HepG2 (cell line): ENCODE results near the gene OSBPL2. TPM values are rescaled to one million over a fixed set of nuclear protein-coding genes. Genes with fewer than 3 reads are reported as not detected.

Experiments used
- ATAC-seq: fragments of 200-7000 bp; cut with Tn5 transposase; 3 replicates; pipeline ENCODE4 v1.9.1; 2020; ENCODE audit warnings: mild to moderate bottlenecking, moderate library complexity
- BruUV-seq: library from RNA; stranded (reverse); fragments of 400-500 nt; replicated peaks from 2 replicates; lab custom pipeline; 2021; lab: Mats Ljungman, UMichigan
- CTCF ChIA-PET: fragments of 300-600 bp; formaldehyde crosslinking; extraction: SDS; loops from one replicate; lab custom pipeline; 2021; ENCODE audit warnings: low total read pairs, inconsistent platforms, low intra/inter-chr PET ratio; lab: Yijun Ruan, JAX
- POLR2A ChIA-PET: fragments of 350-600 bp; sonication (Branson Sonifier 250); formaldehyde crosslinking; loops from one replicate; lab custom pipeline; 2020; ENCODE audit warnings: antibody characterized with exemption, inconsistent platforms; lab: Yijun Ruan, JAX
- DNase-seq: peaks from one replicate; pipeline ENCODE4 v3.0.0-alpha.2; 2015; ENCODE audit warnings: low spot score
- FAIRE-seq: peaks from 3 replicates; lab custom pipeline; 2011; peaks lifted over from hg19 to GRCh38; lab: Jason Lieb, UNC
- H2AFZ ChIP-seq: one replicate; pipeline ENCODE4 v1.6.1; 2011; ENCODE audit warnings: low read length, inconsistent platforms
- H3K27ac ChIP-seq: fragments of 300-600 bp; 3 replicates; pipeline ENCODE4 v1.8.0; 2011; ENCODE audit warnings: mixed run types, mild to moderate bottlenecking, mixed read lengths, low read length, inconsistent platforms; ENCODE audit not compliant: insufficient read depth; ENCODE audit errors: extremely low read length
- H3K27me3 ChIP-seq, 2 experiments: fragments of 200-600 bp in 1 of 2; 2 replicates in 1 of 2; 3 replicates in 1 of 2; pipeline versions ENCODE4 v1.6.0 to v1.8.0; 2011; ENCODE audit warnings: low read length in 2 of 2, mild to moderate bottlenecking in 2 of 2, moderate library complexity in 2 of 2, inconsistent platforms in 1 of 2; ENCODE audit not compliant: insufficient read depth in 2 of 2, control insufficient read depth in 1 of 2
- H3K36me3 ChIP-seq, 2 experiments: fragments of 200-600 bp in 1 of 2; replicated peaks in 1 of 2; 2 replicates in 1 of 2; 3 replicates in 1 of 2; pipeline versions ENCODE4 v1.5.1 to v1.8.0; 2011; ENCODE audit warnings: low read length in 2 of 2, inconsistent platforms in 1 of 2; ENCODE audit not compliant: insufficient read depth in 2 of 2, control insufficient read depth in 1 of 2
- H3K4me1 ChIP-seq: 2 replicates; pipeline ENCODE4 v1.5.1; 2012; ENCODE audit warnings: low read length, inconsistent platforms; ENCODE audit not compliant: insufficient read depth
- H3K4me2 ChIP-seq: 2 replicates; pipeline ENCODE4 v1.6.0; 2011; ENCODE audit warnings: low read depth, low read length, inconsistent platforms
- H3K4me3 ChIP-seq, 3 experiments: fragments of 200-600 bp in 1 of 3; sonication (generic), shearing (Covaris generic) in 1 of 3; replicated peaks in 1 of 3; 2 replicates each; pipeline ENCODE4 v1.5.1; 2011 to 2016; ENCODE audit warnings: low read length in 3 of 3, inconsistent platforms in 2 of 3, low read depth in 2 of 3, mild to moderate bottlenecking in 2 of 3, control low read depth in 1 of 3, mixed read lengths in 1 of 3; ENCODE audit not compliant: insufficient read depth in 1 of 3
- H3K79me2 ChIP-seq: one replicate; pipeline ENCODE4 v1.6.1; 2011; ENCODE audit warnings: low read length, inconsistent platforms; ENCODE audit not compliant: insufficient read depth
- H3K9ac ChIP-seq: 2 replicates; pipeline ENCODE4 v1.6.0; 2011; ENCODE audit warnings: mild to moderate bottlenecking, low read depth, low read length, inconsistent platforms; ENCODE audit not compliant: insufficient read depth
- H3K9me3 ChIP-seq: 2 replicates; pipeline ENCODE4 v1.5.1; 2012; ENCODE audit warnings: mild to moderate bottlenecking, low read length
- H4K20me1 ChIP-seq: 2 replicates; pipeline ENCODE4 v1.6.0; 2011; ENCODE audit warnings: inconsistent platforms, mild to moderate bottlenecking, low read length, moderate library complexity; ENCODE audit not compliant: insufficient read depth
- AHDC1 ChIP-seq: sonication (generic); formaldehyde crosslinking; IDR thresholded peaks from 2 replicates; pipeline ENCODE4 v1.5.1; 2020; ENCODE audit warnings: mild to moderate bottlenecking, missing genetic modification reagents, borderline replicate concordance
- CBFB ChIP-seq: sonication (generic); formaldehyde crosslinking; IDR thresholded peaks from 2 replicates; pipeline ENCODE4 v1.4.0; 2020; ENCODE audit warnings: missing genetic modification reagents
- E2F5 ChIP-seq: sonication (generic); formaldehyde crosslinking; conservative IDR thresholded peaks from 2 replicates; pipeline ENCODE4 v1.4.0; 2020; ENCODE audit warnings: missing genetic modification reagents
- GLI4 ChIP-seq: sonication (generic); formaldehyde crosslinking; IDR thresholded peaks from 2 replicates; pipeline ENCODE4 v1.5.1; 2020; ENCODE audit warnings: missing genetic modification reagents, mild to moderate bottlenecking, moderate library complexity, borderline replicate concordance
- HCFC1 ChIP-seq: fragments of 150-350 bp; IDR thresholded peaks from 2 replicates; pipeline ENCODE4 v1.6.1; 2014; ENCODE audit warnings: low read depth, low read length
- NR2C2 ChIP-seq: sonication (generic); formaldehyde crosslinking; IDR thresholded peaks from 2 replicates; pipeline ENCODE4 v1.4.0; 2020; ENCODE audit warnings: missing genetic modification reagents, mild to moderate bottlenecking, moderate library complexity, borderline replicate concordance
- SPEN ChIP-seq: sonication (generic); formaldehyde crosslinking; IDR thresholded peaks from 2 replicates; pipeline ENCODE4 v1.5.1; 2020; ENCODE audit warnings: low read depth, mild to moderate bottlenecking, missing genetic modification reagents
- ZNF264 ChIP-seq: sonication (generic); formaldehyde crosslinking; IDR thresholded peaks from 2 replicates; pipeline ENCODE4 v1.4.0; 2020; ENCODE audit warnings: missing genetic modification reagents
- WGBS: methylation state at CpG from one replicate; pipeline ENCODE4 v1.1.6; 2017; ENCODE audit warnings: low lambda C conversion rate; 5-methylcytosine and 5-hydroxymethylcytosine counted together
- in situ Hi-C: cut with HindIII; loops from 2 replicates; pipeline ENCODE4 v1.10.0; 2017; ENCODE audit warnings: low pct_unique_long_range_greater_than_20kb; ENCODE audit not compliant: extremely low pct_ligation_motif_present
- intact Hi-C: fragments of 100-400 bp; cut with micrococcal nuclease; formaldehyde crosslinking; loops from one replicate; pipeline ENCODE4 v1.10.0; 2022; ENCODE audit not compliant: unreplicated experiment
- polyA plus RNA-seq, 8 experiments: library from polyadenylated mRNA; depleted of rRNA in 3 of 8; stranded (reverse) in 7 of 8; unstranded in 1 of 8; fragments of >200 nt; fragmentation: Illumina TruSeq in 4 of 8; extraction: Trizol in 4 of 8; gene quantifications; 2 replicates each; pipeline versions ENCODE4 v1.2.1 to v1.2.3, GENCODE V29; 2011 to 2016; ENCODE audit warnings: low read depth in 4 of 8, missing spikeins in 1 of 8, mixed read lengths in 1 of 8; ENCODE audit not compliant: insufficient read depth in 1 of 8
- total RNA-seq, 5 experiments: library from RNA; depleted of rRNA; stranded (reverse); fragments of >200 nt; fragmentation: Illumina TruSeq; extraction: Trizol; gene quantifications; 2 replicates each; pipeline ENCODE4 v1.2.3, GENCODE V29; 2016; ENCODE audit warnings: low read depth in 1 of 5

The OSBPL2 gene
- total and polyA plus RNA-seq, 2 of the 13 experiments (the other 11 are each of a cell fraction or from before 2014, with no cell fraction given): 18.5 to 37.4 TPM

DNA sequence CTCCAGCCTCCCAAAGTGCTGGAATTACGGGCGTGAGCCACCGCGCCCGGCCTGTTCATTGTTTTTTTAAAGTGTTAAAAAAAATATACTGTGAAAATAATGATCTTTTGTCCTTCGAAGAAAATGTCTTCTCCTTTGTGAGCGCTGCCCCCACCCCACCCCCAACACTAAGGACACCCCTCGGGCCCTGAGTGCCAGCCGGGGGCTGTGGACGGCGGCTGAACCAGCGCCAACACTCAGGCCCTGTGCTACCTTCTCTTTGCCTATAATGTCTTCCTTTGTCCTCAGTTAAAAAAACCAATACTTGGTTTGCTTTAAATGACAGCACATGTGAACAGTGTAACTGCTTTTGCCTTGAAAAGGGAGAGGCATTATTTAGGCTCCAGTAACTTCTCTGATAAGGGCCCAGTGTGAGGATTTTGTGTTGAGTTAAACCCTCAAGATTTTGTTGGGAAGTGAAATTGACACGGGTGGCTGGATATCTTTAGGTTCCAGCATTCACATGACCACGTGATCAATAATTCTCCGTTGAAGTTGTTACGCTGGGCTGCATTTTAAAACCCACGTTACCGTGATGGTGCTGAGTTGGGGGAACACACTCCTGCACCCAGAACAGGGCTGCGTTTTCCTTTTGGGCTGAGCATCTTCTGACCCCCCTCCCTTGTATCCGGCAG is 54.9 kb downstream of the OSBPL2 start (continued):
- TF ChIP-seq AHDC1 (CRISPR knock-in tag): no peak

- in situ Hi-C loops: no loop called here
- H4K20me1 ChIP-seq: no peaks in the 10 kb centered on the region
- H3K4me1 ChIP-seq: peaks cover 18% of the 10 kb centered on the region
- 93% methylated on average over 9 of the region's 9 CpGs for WGBS
- H3K9me3 ChIP-seq: no peaks in the 10 kb centered on the region
- no peak overlapping the region for H3K9ac ChIP-seq
- no peak overlapping the region for H3K27ac ChIP-seq
- H3K4me3 ChIP-seq: no peak overlapping the region
- no TSS peak for BruUV-seq
- H3K36me3 ChIP-seq: peaks cover 33 to 51% of the 10 kb centered on the region in 2 experiments
- no peak overlapping the region for H3K4me2 ChIP-seq
- H3K79me2 ChIP-seq: no peaks in the 10 kb centered on the region
- no peaks in the 10 kb centered on the region for H3K27me3 ChIP-seq
- no peak for ATAC-seq
- POLR2A ChIA-PET: no interaction called here
- H2AFZ ChIP-seq: no peak overlapping the region
- TF ChIP-seq CBFB (no peak), SPEN (no peak), GLI4 (no peak), NR2C2 (CRISPR knock-in tag) (no peak), E2F5 (CRISPR knock-in tag) (no peak), HCFC1 (no peak), ZNF264 (no peak)
- TF ChIP-seq, all 625 proteins: peak for 0
- intact Hi-C loops: no loop called here
- CTCF ChIA-PET: no interaction called here
- DNase-seq (no peak), FAIRE-seq (no peak)
These were observed 55.6 kb downstream of the OSBPL2 start for GRCh38 chr20:62293946-62294345.
